Liver (tissue), 3 donors: Measurements from ENCODE around the gene TRIM63.

Experiments
- CTCF ChIP-seq: fragments of 150-350 bp; IDR thresholded peaks from 2 replicates; pipeline ENCODE4 v1.5.1; 2017; ENCODE audit warnings: improper control_type of control experiment, low read depth, low read length; ENCODE audit not compliant: missing input control
- MAX ChIP-seq: IDR thresholded peaks from 2 replicates; pipeline ENCODE4 v1.6.1; 2016; ENCODE audit warnings: antibody characterized with exemption
- REST ChIP-seq: IDR thresholded peaks from 2 replicates; pipeline ENCODE4 v1.6.1; 2016; ENCODE audit warnings: antibody characterized with exemption, mild to moderate bottlenecking
- SP1 ChIP-seq: IDR thresholded peaks from 2 replicates; pipeline ENCODE4 v1.6.1; 2018; ENCODE audit warnings: antibody characterized with exemption, mild to moderate bottlenecking
- TAF1 ChIP-seq: conservative IDR thresholded peaks from 2 replicates; pipeline ENCODE4 v1.6.1; 2016; ENCODE audit warnings: antibody characterized with exemption, mild to moderate bottlenecking
- TF ChIP-seq, protein P1 (sequence below): IDR thresholded peaks from 2 replicates; pipeline ENCODE4 v1.6.1; 2016; ENCODE audit warnings: antibody characterized with exemption
- donor health status: healthy.
- donor health status: healthy.

DNA sequence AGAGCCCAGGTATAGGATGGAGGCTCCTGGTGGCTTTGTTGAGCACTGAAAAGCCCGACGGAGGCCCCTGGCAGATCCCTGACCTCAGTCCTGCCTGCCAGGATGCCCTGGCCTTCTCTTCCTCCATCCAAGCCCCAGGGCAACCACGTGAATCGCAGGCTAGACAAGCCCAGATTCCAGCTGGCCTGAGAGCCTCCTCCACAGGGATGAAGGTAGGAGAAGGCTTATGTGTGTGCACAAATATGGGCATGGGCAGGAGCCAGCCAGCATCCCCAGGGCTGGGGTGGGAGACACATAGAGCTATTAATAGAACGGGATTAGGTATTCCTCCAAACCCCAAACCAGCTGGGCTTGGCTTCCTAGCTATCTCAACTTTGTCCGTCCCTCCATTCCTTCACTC, 49.8 kb downstream of the TRIM63 start:
- TF ChIP-seq REST (no peak), CTCF (no peak), TAF1 (no peak), MAX (no peak), SP1 (no peak)
- TF ChIP-seq, protein P1, sequence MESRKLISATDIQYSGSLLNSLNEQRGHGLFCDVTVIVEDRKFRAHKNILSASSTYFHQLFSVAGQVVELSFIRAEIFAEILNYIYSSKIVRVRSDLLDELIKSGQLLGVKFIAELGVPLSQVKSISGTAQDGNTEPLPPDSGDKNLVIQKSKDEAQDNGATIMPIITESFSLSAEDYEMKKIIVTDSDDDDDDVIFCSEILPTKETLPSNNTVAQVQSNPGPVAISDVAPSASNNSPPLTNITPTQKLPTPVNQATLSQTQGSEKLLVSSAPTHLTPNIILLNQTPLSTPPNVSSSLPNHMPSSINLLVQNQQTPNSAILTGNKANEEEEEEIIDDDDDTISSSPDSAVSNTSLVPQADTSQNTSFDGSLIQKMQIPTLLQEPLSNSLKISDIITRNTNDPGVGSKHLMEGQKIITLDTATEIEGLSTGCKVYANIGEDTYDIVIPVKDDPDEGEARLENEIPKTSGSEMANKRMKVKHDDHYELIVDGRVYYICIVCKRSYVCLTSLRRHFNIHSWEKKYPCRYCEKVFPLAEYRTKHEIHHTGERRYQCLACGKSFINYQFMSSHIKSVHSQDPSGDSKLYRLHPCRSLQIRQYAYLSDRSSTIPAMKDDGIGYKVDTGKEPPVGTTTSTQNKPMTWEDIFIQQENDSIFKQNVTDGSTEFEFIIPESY = no peak
